Loucy (cell line): Measurements from ENCODE around the gene ICE1.

Source experiments
- EZH2phosphoT487 ChIP-seq: fragments of 200-600 bp; IDR thresholded peaks from 2 replicates; pipeline ENCODE4 v1.6.1; 2018; ENCODE audit warnings: antibody characterized with exemption, mild to moderate bottlenecking, moderate library complexity, borderline replicate concordance
- TF ChIP-seq, protein P1 (sequence below): fragments of 200-600 bp; sonication (generic); conservative IDR thresholded peaks from 2 replicates; pipeline ENCODE4 v1.5.1; 2014; ENCODE audit warnings: mild to moderate bottlenecking, antibody characterized with exemption, low read length

- TF ChIP-seq, protein P1, sequence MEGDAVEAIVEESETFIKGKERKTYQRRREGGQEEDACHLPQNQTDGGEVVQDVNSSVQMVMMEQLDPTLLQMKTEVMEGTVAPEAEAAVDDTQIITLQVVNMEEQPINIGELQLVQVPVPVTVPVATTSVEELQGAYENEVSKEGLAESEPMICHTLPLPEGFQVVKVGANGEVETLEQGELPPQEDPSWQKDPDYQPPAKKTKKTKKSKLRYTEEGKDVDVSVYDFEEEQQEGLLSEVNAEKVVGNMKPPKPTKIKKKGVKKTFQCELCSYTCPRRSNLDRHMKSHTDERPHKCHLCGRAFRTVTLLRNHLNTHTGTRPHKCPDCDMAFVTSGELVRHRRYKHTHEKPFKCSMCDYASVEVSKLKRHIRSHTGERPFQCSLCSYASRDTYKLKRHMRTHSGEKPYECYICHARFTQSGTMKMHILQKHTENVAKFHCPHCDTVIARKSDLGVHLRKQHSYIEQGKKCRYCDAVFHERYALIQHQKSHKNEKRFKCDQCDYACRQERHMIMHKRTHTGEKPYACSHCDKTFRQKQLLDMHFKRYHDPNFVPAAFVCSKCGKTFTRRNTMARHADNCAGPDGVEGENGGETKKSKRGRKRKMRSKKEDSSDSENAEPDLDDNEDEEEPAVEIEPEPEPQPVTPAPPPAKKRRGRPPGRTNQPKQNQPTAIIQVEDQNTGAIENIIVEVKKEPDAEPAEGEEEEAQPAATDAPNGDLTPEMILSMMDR: no peak
- TF ChIP-seq EZH2phosphoT487: no peak
Measured at GRCh38 chr5:5416733-5417132, 5.7 kb upstream of the ICE1 start.
